Activated gamma-delta T cell (primary cell): ENCODE measurements around the gene NFYB.
"Not testable (repeated sequence)": the region's sequence is repeated elsewhere in the genome, so short reads cannot be mapped to it uniquely, and the experiment has no call there.

Experiments used
- DNase-seq: peaks from one replicate; lab custom pipeline; 2025; lab: John Stamatoyannopoulos, UW

Gene NFYB

DNA sequence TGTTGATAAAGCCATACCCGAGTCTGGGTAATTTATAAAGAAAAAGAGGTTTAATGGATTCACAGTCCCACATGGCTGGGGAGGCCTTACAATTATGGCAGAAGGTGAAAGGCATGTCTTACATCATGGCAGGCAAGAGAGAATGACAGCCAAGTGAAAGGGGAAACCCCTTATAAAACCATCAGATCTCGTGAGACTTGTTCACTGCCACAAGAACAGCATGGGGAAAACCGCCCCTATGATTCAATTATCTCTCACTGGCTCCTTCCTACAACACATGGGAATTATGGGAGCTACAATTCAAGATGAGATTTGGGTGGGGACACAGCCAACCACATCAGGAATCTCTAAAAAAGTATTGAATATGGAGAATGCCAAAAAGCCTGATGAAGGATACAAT is 25.0 kb upstream of the NFYB start:
- not testable (repeated sequence) for DNase-seq

DNA sequence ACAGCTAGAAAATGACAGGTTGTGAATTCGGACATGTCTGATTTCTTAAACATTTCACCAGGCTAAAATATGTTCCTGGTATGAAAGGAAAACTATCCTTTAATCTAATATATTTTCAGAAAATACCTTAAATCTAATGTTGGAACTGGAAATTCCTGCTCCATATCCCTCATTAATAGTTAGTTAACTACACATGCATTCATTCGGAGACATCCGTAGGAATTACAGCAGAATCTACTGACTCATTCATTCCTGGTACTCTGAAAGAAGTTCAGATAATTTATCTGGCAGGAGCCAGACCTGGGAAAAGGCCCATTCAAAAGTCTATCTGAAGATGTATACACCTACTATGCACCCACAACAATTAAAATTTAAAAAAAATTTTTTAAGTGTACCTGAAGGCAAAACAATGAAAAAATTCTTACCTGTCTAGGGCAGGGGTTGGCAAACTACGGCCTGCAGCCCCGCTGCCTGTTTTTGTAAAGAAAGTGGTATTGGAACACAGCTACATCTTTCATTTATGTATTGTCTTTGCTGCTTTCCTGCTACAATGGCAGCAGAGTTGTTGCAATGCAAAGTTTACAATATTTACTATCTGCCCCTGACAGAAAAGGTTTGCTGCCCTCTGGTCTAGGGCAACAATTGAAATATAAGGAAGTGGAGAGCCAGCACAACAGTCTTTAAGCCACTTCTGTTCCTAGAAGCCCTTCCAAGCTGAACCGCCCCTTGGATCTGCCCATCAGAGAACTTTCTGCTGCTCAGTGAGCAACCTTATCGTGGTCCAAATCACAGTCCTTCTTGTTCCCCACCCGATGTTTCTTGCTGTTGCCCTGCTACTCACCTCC is 17.9 kb upstream of the NFYB start:
- DNase-seq: no peak

DNA sequence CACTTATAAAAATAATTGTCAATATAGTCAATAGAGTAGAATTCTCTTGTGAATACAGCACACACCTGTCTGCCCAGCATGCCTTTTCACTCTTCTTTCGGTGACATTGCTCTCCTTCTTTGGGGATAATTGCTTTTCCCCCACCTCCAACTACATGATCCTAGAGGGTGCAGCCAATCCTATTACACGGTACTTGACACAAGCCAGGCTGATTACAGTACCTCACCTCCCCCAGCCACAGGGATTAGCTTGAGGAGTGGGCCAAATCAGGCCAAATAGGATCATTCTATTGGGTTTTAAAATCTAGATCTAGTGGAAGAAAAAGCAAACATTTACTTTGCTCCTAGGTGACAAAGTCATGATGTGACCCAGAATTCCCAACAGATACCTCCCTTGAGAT is 16.8 kb upstream of the NFYB start:
- DNase-seq: no peak

DNA sequence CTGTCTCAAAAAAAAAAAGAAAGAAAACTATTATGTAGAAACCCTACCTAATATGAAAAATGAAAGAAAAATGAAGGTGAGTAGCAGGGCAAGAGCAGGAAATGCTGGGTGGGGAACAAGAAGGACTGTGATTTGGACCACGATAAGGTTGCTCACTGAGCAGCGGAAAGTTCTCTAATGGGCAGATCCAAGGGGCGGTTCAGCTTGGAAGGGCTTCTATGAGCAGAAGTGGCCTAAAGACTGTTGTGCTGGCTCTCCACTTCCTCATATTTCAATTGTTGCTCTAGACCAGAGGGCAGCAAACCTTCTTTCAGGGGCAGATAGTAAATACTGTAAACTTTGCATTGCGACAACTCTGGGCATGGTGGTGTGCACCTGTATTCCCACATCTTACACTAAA is 16.3 kb upstream of the NFYB start:
- DNase-seq: no peak

DNA sequence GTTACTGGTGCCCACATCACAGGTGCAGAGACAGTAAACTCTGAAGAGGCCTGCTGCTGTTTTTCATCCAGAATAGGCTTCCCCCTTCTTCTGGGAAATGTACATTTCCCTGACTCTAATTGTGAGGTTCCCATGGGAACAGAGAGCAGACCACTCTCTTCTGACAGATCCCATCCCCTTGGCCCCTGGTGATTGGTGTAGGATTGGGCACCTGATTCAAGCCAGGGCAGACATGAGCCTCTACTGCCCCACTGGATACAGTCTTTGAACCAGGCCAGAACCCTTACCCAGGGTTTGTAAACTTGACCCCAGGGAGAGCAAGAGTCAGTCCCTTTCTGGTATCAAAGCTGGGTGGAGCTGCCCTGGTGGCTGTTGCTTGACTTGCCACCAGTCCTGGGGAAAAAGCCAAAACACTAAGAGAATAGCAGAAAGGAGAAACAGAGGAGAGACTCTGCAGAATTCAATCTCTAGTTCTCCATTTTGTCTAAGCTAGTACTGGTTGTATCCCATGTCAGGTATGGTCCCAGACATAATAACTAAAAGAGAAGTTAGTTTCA is 14.8 kb upstream of the NFYB start:
- no peak for DNase-seq

DNA sequence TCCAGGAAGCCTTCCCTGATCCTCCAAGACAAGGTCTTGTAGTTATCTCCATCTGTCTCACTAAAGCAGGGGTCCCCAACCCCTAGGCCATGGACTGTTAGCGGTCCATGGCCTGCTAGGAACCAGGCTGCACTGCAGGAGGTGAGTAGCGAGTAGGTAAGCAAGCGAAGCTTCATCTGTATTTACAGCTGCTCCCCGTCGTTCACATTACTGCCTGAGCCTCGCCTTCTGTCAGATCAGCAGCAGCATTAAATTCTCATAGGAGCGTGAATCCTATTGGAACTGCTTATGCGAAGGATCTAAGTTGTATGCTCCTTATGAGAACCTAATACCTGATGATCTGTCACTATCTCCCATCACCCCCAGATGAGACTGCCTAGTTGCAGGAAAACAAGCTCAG is 12.4 kb upstream of the NFYB start:
- no peak for DNase-seq

DNA sequence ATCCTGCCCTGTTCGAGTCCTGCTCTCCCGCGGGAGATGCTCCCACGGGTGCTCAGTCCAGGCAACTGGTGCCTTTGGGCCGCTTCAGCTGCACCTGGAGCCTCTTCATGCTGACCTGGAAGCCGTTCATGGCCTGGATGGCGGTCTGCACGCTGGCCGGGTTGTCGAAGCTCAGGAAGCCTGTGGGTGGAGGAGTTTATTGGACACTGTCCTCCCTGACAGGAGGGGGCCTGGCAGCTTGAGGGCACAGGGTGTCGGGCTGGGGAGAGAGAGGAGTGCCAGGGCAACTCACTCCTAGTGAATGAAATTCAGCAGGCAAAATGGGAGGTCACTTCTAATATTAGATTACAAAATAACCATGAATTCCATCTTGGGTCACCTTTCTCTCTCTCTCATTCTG is 9.3 kb upstream of the NFYB start:
- no peak for DNase-seq

DNA sequence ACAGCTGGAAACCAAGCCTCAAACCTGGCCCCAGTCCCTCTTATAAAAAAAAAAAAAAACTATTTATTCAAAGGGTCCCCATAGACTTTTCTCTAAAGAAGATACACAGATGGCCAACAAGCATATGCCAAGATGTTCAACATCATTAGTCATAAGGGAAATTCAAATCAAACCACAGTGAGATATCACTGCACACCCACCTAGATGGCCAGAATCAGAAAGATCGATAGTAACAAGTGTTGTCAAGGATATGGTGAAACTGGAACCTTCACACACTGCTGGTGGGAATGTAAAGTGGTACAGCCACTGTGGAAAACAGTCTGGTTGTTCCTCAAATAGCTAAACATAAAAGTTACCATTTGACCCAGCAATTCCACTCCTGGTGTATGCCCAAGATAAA is 5.9 kb upstream of the NFYB start:
- no peak for DNase-seq

DNA sequence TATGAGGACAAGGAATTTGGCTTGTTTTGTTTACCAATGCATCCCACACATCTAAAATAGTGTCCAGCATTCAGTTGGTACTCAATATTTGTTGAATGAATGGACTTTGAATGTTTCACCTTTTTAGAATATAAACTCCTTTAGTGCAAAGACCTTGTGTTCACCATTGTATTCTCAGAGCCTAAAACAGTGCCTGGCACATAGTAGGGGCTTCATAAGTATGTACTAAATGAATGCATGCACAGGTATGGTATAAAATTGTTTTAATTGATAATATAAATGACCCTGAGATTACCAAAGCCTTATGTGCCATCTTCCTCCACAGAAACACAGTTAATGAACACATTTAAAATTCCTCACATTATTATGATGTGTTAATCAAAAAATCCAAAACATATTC is 5.0 kb upstream of the NFYB start:
- no peak for DNase-seq

DNA sequence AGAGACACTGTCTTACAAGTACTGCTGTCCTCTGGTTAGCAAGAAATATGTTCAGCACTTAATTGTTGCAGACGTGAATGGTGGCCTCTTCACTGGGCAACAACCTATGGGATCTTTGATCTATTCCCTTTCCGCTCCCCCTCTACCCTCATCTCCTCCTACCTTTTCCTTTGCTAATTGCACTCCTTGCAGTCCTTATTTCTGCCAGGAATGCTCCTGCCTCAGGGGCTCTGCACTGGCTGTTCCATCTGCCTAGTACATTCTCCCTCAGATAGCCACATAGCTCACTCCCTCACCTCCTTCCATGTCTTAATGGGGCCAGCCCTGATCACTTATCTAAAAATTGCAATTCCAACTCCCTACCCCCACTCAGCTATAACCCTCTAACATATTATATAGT is 4.5 kb upstream of the NFYB start:
- no peak for DNase-seq

DNA sequence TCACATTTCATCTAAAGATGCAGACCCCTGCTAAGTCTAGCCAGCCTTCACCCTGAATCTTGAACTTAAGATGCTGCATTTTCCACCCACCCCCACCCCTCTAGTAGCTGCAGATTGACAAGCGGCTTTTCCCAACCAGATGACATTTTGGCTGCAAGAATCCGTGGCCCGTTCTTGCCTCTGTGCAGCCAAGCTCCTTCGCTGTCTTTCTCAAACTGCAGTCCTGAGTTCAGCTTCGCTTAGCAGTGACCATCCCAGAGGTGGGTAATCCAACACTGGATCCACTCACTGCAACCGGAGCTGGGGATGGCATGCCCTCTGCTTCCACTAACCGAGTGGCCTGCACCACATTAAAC is 765 bp upstream of the NFYB start:
- DNase-seq: no peak

DNA sequence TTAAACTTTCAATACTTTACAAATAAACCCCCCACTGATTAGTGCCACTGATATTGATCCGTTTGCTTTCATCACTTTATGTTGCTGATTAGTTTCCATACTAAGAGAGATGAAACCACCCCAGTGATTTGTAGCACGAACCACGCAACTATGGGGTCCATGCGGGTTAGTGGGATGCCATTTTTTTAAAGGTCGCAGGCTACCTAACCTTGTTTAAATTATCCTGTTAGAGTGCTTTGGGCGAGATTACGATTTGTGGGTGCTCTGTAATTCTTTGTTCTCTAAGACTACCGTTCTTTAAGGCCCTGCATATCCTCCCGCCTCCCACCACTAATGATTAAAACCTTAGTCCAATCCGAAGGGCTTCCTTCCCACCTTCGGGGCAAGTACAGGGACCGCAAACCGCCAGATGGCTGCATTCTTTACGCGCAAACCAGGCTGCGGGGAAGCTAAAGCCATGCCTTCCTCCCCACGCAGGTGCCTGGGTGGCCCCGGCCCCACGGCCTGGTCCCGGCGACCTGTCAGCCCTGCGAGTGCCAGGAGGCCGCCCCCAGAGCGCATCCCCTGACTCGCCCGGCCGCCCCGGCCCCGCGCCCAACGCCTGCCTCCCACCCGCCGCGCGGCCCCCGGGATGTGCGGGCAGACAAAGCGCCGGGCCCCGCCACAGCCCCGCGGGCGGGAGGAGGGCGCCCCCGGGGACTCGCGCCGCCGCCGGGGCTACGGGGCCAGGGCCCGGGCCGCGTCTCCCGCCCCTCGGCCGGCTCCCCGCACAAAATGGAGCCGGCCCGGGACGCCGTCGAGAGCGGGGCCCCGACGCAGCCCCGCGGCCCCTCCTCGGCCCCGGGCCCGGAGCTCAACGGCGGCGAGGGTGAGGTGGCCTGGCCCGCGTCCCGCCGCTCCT is 759 bp downstream of the NFYB start:
- peak; percentile 36 for DNase-seq

DNA sequence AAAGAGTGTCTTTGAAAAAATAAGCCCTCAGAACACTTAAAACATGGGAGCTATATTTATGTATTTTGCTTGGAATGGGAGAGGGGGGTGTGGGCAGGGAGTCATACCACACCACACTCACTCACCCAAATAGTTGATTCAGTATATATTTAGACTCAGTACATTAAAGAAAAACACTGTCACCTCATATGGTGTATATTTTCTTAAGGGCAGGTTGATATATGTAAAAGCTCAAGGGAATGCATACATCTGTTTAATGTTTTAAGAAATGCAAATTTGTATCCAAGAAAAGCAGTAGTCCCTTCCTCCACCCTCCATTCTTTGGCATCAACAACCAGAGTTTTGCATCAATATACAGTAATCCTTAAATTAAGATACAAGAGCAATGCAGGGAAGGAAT is 1.4 kb downstream of the NFYB start:
- no peak for DNase-seq

DNA sequence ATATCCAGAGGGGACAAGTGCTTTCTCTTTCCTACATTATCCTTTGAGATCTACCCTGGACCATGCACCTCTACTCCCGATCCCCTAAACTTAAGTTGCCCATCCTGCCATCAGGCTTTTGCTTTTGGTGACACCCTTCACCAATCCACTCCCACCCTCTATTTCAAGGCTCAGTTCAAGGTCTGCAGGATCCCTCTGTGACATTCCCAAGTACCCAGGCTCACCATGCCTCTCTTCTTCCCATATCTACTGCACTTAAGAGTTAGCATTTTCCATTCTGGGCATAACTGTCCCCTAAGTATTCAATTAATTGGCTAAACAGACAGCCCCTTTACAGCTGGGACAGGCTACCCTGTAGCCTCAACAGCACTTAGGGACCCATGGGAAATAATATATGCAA is 3.1 kb downstream of the NFYB start:
- no peak for DNase-seq

DNA sequence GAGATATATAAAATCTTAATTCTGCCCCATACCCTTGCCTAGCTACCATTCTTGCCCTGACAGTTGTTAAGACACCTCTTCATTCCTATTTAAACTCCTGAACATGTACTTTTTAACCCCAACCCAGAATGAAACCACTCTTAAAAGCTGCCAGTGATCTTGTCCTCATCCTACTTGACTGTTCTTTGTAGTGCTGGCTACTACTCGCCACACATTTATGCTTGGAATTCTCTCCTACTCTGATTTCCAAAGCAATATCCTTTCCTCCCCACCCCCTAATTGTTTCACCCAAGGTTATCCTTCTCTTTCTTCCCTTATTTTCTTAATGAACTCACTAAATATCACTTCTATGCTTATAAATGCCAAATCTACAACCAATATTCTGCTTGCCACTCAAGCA is 4.1 kb downstream of the NFYB start:
- DNase-seq: no peak

DNA sequence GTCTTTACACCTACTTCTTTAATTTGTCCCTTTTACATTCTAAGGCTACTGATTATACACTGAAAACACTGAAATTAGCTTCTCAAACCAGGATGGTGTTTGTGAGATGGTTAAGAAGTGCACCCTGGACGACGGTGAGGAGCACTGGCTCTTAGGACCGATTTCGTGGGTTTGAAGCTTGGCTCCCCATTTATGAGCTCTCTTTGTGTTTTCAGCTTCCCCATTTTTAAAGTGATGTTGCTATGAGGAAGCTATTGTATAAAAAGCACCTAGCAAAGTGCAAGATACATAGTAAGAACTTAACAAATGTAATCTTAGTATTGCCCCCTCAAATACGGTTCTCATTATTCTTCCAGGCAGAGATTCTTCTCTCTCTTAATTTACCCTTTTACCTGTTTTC is 4.7 kb downstream of the NFYB start:
- no peak for DNase-seq

DNA sequence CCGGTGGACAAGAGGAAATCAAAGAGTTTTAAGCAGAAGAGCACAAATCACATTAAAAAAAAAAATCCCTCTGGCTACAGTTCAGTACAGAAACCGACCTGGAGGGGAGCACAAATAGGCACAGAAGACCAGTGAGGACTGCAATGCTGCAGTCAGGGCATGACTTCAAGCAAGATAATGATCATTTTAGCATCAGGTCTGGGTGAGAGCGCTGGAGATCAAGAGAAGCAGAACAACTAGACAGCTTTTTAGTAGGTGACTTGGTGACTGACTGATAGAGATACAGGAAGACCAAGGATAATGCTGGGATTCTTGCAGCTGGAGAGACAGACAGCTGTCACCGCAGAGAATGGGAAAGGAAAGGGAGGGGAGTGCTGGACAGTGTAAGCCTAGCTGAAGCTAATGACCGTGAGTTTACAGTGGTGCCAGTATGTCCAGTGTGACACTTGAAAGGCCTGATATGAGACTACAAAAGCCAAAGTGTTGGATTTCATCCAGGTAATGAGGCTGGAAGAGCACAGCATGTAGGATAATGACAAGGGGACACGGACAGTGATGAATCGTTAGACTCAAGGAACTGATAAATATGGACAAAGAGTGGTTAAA is 5.6 kb downstream of the NFYB start:
- DNase-seq: no peak

DNA sequence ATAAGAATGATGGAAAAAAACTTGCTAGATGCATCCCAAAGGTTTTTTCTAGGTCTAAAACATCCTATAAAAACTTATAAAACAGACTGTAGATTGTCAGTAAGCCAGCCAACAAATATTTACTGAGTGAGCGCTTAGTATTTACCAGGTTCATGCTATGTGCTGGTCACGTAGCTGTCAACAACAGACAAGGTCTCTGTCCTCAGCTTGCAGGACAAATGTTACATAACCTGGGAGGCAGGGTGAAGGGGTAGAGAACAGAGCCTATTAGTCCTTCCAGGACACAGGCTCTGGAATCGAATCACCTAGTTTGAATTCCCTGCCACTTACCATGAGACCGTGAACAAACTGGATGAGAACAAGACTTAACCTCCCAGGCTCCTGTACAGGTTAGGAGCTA is 6.4 kb downstream of the NFYB start:
- no peak for DNase-seq

DNA sequence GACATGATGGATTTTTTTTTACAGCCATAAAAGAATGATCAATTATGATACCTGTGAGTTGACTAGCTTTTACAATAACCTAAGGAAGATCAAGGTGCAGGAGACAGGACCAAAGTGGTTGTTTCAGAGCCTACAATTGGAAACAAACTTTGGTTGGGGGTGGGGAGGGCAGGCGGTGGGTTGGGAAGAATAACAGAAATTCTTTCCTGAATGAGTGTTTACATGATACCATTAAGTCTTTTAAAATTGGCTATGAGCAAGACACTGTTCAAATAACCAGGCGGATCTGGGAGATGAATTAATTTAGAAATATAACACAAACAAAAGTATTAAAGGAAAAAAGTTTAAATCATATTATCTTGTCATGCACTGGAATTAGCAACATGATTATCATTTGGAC is 7.2 kb downstream of the NFYB start:
- DNase-seq: no peak

DNA sequence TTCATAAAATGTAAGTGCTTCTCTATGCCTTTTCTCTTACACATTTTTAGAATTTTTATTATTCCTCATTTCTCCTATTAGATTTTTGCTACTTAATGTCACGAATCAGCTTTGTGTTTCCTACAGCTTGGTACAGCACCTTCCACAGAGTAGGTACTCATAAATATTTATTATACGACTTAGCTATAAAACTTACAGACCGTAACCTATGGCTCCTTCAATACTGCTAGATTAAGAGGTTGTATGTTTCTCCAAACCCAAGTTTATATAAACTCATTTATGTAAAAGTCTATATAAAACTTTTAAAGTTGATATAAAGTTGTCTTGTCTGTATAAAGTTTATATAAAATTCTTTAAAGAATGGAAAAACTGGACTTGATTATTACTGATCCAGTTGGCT is 11.5 kb downstream of the NFYB start:
- no peak for DNase-seq

DNA sequence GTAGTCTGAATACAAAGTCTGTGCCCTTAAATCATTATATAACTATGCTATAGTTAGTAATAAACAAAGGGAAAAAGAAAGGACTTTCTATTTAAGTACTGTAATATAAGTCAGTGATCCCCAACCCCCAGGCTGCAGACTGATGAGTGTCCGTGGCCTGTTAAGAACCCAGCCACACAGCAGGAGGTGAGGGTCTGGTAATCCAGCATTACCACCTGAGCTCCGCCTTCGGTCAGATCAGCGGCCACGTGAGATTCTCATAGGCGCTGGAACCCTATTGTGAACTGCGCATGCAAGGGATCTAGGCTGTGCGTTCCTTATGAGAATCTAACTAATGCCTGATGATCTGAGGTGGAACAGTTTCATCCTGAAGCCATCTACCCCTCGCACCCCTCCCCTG is 15.7 kb downstream of the NFYB start:
- DNase-seq: no peak

DNA sequence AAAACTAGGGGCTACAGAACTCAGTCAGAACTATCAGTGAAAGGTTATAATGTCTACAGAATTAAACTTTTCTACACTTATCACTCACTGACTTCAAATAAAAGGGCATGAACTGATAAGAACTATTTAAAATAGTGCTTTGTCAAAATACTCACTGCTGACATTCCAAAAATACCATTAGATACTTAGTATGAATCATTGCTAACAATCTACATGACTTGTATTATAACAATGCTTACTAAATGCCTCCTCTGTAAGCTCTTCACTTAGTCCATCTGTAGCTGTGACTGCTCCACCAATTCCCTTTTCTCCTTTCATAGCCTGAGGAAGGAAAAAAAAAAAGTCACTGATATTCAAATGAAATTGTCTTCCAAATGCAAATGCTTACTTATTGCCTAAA is 17.0 kb downstream of the NFYB start:
- DNase-seq: no peak

DNA sequence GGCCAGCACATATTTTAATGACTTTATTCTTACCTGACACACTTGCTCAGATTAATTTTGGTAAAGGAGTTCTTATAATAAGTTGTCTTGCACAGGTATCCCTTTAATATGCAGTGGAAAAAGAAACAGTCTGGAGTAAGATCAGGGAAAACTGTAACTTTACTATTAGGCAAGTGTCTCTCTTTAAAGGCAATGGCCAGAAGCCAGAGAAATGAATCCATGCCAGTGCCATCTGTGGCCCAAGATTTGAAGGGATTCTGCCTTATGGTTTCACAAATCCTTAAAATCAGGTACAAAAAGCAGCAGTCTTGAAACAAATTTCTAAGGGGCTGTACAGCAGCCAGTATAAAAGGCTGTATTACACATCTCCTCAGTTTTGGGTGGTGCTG is 22.4 kb downstream of the NFYB start:
- no peak for DNase-seq
